Glomerular visceral epithelial cell (primary cell): ENCODE results near the gene CASP10.

Source experiments
- DNase-seq: peaks from one replicate; pipeline ENCODE4 v3.0.0-alpha.2; 2016; ENCODE audit errors: extremely low spot score

The CASP10 gene

DNA sequence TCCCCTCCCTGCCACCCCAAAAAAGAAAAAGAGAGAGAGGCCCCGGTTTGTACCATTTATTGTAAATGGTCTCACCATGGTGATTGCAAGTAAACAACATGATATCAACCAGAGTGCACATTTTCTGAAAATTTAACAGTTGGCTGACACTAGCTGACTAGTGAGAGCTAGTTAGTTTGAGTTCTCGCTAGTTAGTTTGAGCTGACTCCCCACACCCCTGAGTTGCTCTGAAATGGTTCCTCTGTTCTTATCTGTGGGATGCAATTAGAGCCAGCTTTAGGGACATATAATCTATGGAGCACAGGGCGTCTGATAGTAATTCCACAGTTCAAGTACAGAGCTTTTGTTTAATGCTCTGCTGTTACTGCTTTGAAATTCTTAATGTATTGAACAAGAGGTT lies 13.1 kb downstream of the CASP10 start:
- DNase-seq: no peak

GRCh38 chr2:201196803-201197202 lies 13.9 kb downstream of the CASP10 start:
- no peak for DNase-seq

GRCh38 chr2:201197781-201198180 lies 14.8 kb downstream of the CASP10 start:
- DNase-seq: no peak

- DNase-seq: no peak
These were observed 16.9 kb downstream of the CASP10 start for GRCh38 chr2:201199847-201200246.

DNA sequence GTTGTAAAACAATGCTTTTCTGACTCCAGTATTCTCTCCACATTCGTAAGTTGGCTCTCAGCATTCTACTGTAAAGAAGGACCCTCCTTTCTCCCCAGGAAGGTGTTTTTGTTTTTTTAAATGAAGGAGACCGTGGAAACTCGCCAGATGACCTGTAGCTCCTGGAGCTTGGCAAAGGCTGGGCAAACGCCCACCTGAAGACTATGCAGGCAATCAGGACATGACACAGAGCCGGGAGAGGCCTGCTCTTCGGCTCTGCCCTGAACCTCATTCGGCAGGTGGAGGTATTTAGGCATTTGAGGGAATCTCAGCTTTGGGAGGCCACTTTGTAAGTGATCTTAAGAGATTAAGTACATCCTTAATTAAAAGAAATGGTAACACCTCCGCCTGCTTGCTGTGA lies 17.4 kb downstream of the CASP10 start:
- DNase-seq: no peak

- DNase-seq: no peak
These were observed 18.4 kb downstream of the CASP10 start for GRCh38 chr2:201201371-201201770.

DNA sequence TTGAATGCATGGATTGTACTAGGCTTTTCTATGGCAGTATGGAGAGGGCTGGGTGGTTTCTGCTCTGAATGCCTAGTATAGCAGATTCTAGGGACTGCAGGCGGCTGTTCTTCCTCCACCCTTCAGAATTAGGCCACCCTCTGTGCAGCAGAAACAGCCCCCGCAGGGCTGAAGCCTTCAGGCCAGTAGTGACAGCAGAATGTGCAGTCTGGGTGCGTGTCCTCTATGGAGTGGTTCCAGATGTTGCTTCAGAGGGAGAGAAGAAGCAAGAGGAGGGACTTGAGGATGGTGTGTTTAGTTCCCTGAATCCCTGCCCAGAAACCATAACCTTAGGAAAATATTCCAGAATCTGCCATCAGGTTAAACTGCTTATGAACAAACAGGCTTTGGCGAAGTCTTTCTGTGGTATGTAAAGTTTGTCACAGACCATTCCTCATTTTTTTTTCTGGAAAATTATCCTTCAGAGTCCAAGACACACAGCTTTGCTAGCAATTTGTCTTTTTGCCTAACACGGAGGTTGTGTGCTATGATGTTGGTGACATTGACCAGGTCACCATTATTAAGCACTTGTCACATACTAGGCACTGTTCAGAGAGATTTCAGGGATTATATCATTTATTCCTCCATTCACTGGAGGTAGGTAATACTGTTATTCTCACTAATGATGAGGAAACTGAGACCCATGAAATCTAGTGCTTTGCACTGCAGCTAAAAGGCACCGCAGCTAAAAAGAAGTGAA lies 21.1 kb downstream of the CASP10 start:
- DNase-seq: no peak

DNA sequence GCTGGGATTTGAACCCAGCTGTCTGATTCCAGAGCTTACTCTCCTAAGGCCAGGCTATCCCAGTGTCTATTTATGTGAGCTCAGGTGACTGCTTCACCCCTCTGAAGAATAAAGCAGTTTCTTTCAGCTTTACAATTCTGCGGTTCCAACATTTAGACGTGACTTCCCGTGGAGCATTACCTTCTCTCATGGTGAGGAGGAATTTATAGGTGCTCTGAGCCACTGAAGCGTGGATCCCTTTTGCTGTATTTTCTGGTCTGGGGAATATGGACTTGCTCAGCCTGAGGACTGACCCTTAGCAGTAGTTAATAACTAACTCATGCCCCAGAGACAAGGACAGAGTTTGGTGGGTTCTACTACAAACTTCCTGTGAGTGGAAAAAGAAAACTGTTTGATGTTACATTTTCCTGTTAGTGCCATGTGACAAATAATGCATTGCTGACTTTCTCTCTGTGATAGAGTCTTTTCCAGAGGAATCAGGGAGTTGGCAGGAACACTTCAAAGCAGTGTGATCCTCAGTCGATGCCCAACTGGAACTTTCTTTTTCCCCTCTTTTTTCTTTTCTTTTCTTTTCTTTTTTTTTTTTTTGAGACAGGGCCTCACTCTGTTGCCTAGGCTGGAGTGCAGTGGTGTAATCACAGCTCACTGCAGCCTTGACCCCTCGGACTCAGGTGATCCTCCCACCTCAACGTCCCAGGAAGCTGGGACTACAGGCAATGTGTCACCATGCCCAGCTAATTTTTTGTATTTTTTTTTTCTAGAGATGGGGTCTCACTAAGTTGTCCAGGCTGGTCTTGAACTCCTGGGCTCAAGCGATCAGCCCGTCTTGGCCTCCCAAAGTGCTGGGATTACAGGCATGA lies 21.9 kb downstream of the CASP10 start:
- peak; percentile 76 for DNase-seq

- no peak for DNase-seq
These were observed 22.5 kb downstream of the CASP10 start for GRCh38 chr2:201205515-201205849.

DNA sequence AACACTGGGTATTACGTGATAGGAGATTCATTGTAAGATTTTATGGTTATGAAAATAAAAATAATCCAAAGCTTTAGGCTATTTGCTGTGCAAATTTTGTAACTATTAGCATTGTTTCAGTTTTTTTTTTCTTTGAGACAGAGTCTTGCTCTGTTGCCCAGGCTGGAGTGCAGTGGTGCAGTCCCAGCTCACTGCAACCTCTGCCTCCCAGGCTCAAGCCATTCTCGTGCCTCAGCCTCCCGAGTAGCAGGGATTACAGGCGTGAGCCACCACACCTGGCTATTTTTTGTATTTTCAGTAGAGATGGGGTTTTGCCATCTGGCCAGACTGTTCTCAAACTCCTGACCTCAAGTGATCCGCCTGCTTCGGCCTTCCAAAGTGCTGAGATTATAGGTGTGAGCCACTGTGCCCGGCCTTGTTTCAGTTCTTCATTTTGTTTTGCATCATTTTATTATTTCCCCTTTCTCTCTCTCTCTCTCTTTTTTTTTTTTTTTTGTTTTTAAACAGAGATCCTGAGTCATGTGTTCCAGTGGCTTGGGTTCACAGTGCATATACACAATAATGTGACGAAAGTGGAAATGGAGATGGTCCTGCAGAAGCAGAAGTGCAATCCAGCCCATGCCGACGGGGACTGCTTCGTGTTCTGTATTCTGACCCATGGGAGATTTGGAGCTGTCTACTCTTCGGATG lies 25.8 kb downstream of the CASP10 start:
- DNase-seq: no peak

DNA sequence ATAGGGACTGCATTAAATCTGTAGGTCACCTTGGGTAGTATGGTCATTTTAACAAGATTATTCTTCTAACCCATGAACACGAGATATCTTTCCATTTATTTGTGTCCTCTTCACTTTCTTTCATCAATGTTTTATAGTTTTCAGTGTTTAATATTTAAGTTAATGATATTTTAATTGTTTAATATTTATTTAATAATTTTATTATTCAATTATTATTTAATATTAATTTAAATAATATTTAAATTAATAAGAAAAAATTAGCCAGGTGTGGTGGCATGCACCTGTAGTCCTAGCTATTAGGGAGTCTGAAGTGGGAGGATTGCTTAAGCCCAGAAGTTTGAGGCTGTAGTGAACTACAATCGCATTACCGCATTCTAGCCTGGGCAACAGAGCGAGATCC lies 33.0 kb downstream of the CASP10 start:
- no peak for DNase-seq

- DNase-seq: no peak
These were observed 34.0 kb downstream of the CASP10 start for GRCh38 chr2:201216918-201217317.

- no peak for DNase-seq
These were observed 35.8 kb downstream of the CASP10 start for GRCh38 chr2:201218780-201219179.

DNA sequence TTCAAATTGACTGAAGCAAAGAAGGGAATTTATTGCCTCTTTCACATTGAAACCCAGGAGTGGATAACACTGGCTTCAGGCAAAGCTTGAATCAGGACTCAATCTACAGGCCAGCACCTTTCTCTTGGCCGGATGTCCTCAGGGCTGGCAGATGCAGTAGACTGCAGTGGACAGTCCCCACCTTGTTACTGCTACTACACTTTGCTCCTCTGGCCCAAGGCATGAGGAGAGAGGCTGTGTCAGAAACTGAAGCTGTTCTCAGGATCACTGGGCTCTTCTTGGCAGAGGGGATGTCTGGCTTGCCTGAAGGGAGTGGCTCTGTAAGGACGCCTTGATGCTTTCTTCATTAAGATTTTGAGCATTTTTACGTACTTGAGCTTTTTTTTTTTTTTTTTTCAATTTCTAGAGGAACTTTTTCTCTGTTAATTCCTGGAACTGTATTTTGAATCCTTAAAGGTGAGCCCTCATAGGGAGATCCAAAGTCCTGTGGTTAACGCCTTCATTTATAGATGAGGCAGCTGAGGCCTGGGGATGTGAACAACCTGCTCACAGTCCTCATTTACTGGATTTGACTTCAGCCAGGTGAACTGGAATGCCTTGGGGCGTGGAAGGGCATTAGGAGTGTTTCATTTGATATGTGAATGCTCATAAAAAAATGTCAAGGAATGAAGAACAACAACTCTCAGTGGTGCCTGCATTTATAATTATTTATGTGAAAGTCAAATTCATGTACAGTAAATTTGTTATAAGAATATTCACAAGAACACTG lies 36.6 kb downstream of the CASP10 start:
- DNase-seq: no peak

DNA sequence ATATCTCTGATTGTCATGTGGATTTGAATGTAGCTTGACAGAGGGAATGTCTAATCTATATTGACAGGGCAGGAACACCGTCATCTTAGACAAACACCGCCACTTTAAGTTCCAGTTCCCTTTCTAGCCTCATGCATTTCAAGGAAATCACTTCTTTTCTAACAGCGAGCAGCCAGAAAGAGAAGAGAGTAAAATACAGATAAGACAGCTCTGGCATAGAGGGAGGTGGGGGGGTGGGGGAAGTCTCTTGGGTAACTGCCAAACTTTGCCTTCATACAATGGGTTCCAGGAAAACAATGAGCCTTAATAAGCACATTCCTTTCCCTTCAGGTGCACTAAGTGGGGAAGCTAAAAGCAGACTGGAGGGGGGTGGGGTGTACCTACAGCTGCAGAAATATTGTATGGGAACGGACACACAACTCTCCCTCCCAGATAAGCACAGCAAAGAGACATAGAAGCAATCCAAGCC lies 37.2 kb downstream of the CASP10 start:
- DNase-seq: no peak

- DNase-seq: no peak
These were observed 40.4 kb downstream of the CASP10 start for GRCh38 chr2:201223089-201224073.

- DNase-seq: no peak
These were observed 45.5 kb downstream of the CASP10 start for GRCh38 chr2:201228271-201228911.

DNA sequence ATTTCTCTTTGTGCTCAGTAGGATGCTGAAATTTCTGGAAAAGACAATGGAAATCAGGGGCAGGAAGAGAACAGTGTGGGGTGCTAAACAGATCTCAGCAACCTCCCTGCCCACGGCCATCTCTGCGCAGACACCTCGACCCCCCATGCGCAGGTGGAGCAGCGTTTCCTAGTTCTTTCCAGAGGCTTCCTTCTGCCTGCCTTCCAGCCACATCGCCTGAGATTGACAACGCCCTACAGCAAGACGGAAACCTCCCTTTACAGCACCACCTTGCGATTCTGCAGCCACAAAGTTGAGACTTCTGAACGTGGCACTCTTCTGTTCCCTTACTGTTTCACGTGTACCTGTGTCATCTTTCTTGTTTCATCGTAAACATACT lies 46.0 kb downstream of the CASP10 start:
- no peak for DNase-seq

DNA sequence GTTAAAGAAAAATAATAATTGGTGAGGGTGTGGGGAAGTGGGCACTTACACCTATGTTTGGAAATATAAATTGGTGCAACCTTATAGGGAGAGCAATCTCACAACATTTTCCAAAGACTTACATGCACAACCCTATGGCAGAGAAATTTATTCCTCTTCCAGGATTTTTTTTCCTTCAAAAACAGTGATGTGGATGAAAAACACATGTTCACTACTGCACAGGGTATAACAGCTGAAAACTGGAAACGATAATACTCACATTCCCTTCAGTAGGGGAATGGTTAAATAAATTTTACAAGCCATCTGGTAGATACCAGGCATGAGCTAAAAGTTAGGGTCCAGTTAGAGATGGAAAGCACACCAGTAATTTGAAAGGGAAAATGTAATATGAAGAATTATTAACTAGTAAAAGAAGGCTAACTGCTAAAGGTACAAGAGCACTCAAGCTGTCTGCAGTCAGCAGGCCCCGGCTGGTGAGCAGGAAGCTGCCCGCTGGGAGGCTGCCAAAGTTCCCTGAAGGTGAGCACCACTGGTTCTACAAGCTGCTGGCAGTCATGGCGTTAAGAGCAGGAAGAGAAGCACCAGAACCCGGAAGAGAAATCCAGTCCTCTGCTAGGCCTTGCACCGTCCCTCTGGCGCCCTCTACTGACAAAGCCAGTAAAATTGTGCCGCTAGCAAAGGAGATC lies 49.0 kb downstream of the CASP10 start:
- peak; percentile 97 for DNase-seq

GRCh38 chr2:201232467-201232815 lies 49.5 kb downstream of the CASP10 start:
- DNase-seq: no peak
